Chondrocyte (in vitro differentiated cells): ENCODE measurements around the gene COX7A2L. TPM values are rescaled to one million over a fixed set of nuclear protein-coding genes. Genes with fewer than 3 reads are reported as not detected.

Experiments
- DNase-seq: peaks from one replicate; pipeline ENCODE4 v3.0.0; 2021; ENCODE audit warnings: mixed read lengths, low spot score
- H3K27ac Mint-ChIP-seq: one replicate; pipeline ENCODE4 v1.8.0; 2021; ENCODE audit warnings: mild to moderate bottlenecking, moderate library complexity, mixed read lengths; ENCODE audit not compliant: unreplicated experiment
- H3K27me3 Mint-ChIP-seq: 2 replicates; pipeline ENCODE4 v1.8.0; 2021; ENCODE audit warnings: low read depth, mixed read lengths
- H3K36me3 Mint-ChIP-seq: 2 replicates; pipeline ENCODE4 v1.8.0; 2021; ENCODE audit warnings: low read depth, mixed read lengths
- H3K4me1 Mint-ChIP-seq: 2 replicates; pipeline ENCODE4 v1.8.0; 2021; ENCODE audit warnings: low read depth, mild to moderate bottlenecking, mixed read lengths
- H3K4me3 Mint-ChIP-seq: one replicate; pipeline ENCODE4 v1.8.0; 2021; ENCODE audit warnings: mild to moderate bottlenecking, moderate library complexity, mixed read lengths; ENCODE audit not compliant: unreplicated experiment
- H3K9me3 Mint-ChIP-seq: 2 replicates; pipeline ENCODE4 v1.8.0; 2021; ENCODE audit warnings: low read depth, mixed read lengths
- CTCF ChIP-seq: fragments of 200-600 bp; sonication (generic); IDR thresholded peaks from 2 replicates; pipeline ENCODE4 v1.5.0; 2021; ENCODE audit warnings: antibody characterized with exemption, mild to moderate bottlenecking, moderate library complexity
- total RNA-seq: library from RNA; stranded (reverse); gene quantifications from 3 replicates; pipeline ENCODE4 v1.2.1, GENCODE V29; 2021

The COX7A2L gene
- total RNA-seq, 1 donor from 2014 or later, result 105 TPM

GRCh38 chr2:42392191-42392590 lies 31.2 kb upstream of the COX7A2L start:
- no peaks in the 10 kb centered on the region for H3K36me3 Mint-ChIP-seq
- no peak for TF ChIP-seq CTCF
- no peaks in the 10 kb centered on the region for H3K4me1 Mint-ChIP-seq
- H3K4me3 Mint-ChIP-seq, result no peak overlapping the region
- H3K27ac Mint-ChIP-seq, result no peak overlapping the region
- no peak for DNase-seq
- peaks cover 11% of the 10 kb centered on the region for H3K27me3 Mint-ChIP-seq
- no peaks in the 10 kb centered on the region for H3K9me3 Mint-ChIP-seq

- peaks cover 12% of the 10 kb centered on the region for H3K27me3 Mint-ChIP-seq
- H3K4me3 Mint-ChIP-seq, result no peak overlapping the region
- no peaks in the 10 kb centered on the region for H3K36me3 Mint-ChIP-seq
- no peak for DNase-seq
- no peak for TF ChIP-seq CTCF
- no peak overlapping the region for H3K27ac Mint-ChIP-seq
- H3K4me1 Mint-ChIP-seq, result no peaks in the 10 kb centered on the region
- H3K9me3 Mint-ChIP-seq, result no peaks in the 10 kb centered on the region
Measured at GRCh38 chr2:42390401-42390969, 29.5 kb upstream of the COX7A2L start.

GRCh38 chr2:42386682-42387081 lies 25.7 kb upstream of the COX7A2L start:
- Mint-ChIP-seq H3K4me3 (no peak overlapping the region), H3K4me1 (no peaks in the 10 kb centered on the region), H3K27ac (no peak overlapping the region), H3K9me3 (no peaks in the 10 kb centered on the region), H3K36me3 (no peaks in the 10 kb centered on the region), H3K27me3 (peaks cover 8% of the 10 kb centered on the region)
- peak; percentile 55 for TF ChIP-seq CTCF
- no peak for DNase-seq

GRCh38 chr2:42385225-42385624 lies 24.2 kb upstream of the COX7A2L start:
- DNase-seq, result no peak
- Mint-ChIP-seq H3K9me3 (no peaks in the 10 kb centered on the region), H3K27ac (no peak overlapping the region), H3K27me3 (peaks cover 8% of the 10 kb centered on the region), H3K4me1 (no peaks in the 10 kb centered on the region), H3K36me3 (no peaks in the 10 kb centered on the region), H3K4me3 (no peak overlapping the region)
- peak; percentile 50 for TF ChIP-seq CTCF

- Mint-ChIP-seq H3K9me3 (no peaks in the 10 kb centered on the region), H3K36me3 (no peaks in the 10 kb centered on the region), H3K27me3 (peaks cover 8% of the 10 kb centered on the region), H3K4me1 (no peaks in the 10 kb centered on the region), H3K27ac (no peak overlapping the region), H3K4me3 (no peak overlapping the region)
- TF ChIP-seq CTCF, result no peak
- no peak for DNase-seq
Measured at GRCh38 chr2:42383855-42384530, 23.0 kb upstream of the COX7A2L start.
